Neuronal stem cell (in vitro differentiated cells): ENCODE results near the gene CPSF4.

Experiments
- DNase-seq: peaks from one replicate; pipeline ENCODE4 v3.0.0-alpha.2; 2013; ENCODE audit warnings: low spot score
- H2AFZ ChIP-seq: one replicate; pipeline ENCODE4 v1.6.1; 2013; ENCODE audit warnings: mild to moderate bottlenecking, low read length, inconsistent platforms
- H2AK5ac ChIP-seq: 2 replicates; pipeline ENCODE4 v1.6.1; 2013; ENCODE audit warnings: low read depth, mild to moderate bottlenecking, inconsistent platforms, low read length, moderate library complexity, mixed read lengths
- H2BK120ac ChIP-seq: 2 replicates; pipeline ENCODE4 v1.6.1; 2013; ENCODE audit warnings: low read depth, mild to moderate bottlenecking, inconsistent platforms, low read length, moderate library complexity, mixed read lengths
- H2BK12ac ChIP-seq: one replicate; pipeline ENCODE4 v1.6.1; 2013; ENCODE audit warnings: low read length, inconsistent platforms
- H2BK15ac ChIP-seq: 2 replicates; pipeline ENCODE4 v1.6.1; 2013; ENCODE audit warnings: mild to moderate bottlenecking, low read length, inconsistent platforms, mixed read lengths
- H2BK5ac ChIP-seq: one replicate; pipeline ENCODE4 v1.6.1; 2013; ENCODE audit warnings: inconsistent platforms, mild to moderate bottlenecking, low read length, moderate library complexity
- H3K14ac ChIP-seq: one replicate; pipeline ENCODE4 v1.6.1; 2013; ENCODE audit warnings: low read length, inconsistent platforms
- H3K18ac ChIP-seq: 2 replicates; pipeline ENCODE4 v1.6.1; 2013; ENCODE audit warnings: low read length, inconsistent platforms
- H3K23ac ChIP-seq: 2 replicates; pipeline ENCODE4 v1.6.1; 2013; ENCODE audit warnings: low read depth, mild to moderate bottlenecking, mixed read lengths, low read length, inconsistent platforms; ENCODE audit not compliant: poor library complexity
- H3K27ac ChIP-seq: replicated peaks from 3 replicates; pipeline ENCODE4 v1.5.1; 2013; ENCODE audit warnings: low read length, inconsistent platforms
- H3K27me3 ChIP-seq, 3 experiments: 2 replicates each; pipeline ENCODE4 v1.6.1; 2013; ENCODE audit warnings: low read length in 3 of 3, mild to moderate bottlenecking in 2 of 3, inconsistent platforms in 1 of 3, low read depth in 1 of 3, mixed read lengths in 1 of 3, moderate library complexity in 1 of 3; ENCODE audit not compliant: control insufficient read depth in 3 of 3, insufficient read depth in 3 of 3
- H3K36me3 ChIP-seq, 2 donors: replicated peaks in 1 of 2; 2 replicates each; pipeline ENCODE4 v1.6.1; 2013; ENCODE audit warnings: low read length in 2 of 2; ENCODE audit not compliant: control insufficient read depth in 2 of 2, insufficient read depth in 2 of 2
- H3K4ac ChIP-seq: 2 replicates; pipeline ENCODE4 v1.6.1; 2013; ENCODE audit warnings: inconsistent platforms, mild to moderate bottlenecking, low read length, moderate library complexity
- H3K4me1 ChIP-seq, 2 donors: 1 replicate in 1 of 2; 2 replicates in 1 of 2; pipeline ENCODE4 v1.6.1; 2013; ENCODE audit warnings: low read length in 2 of 2, low read depth in 1 of 2; ENCODE audit not compliant: control insufficient read depth in 2 of 2, insufficient read depth in 1 of 2
- H3K4me2 ChIP-seq: one replicate; pipeline ENCODE4 v1.6.1; 2013; ENCODE audit warnings: mild to moderate bottlenecking, low read length, inconsistent platforms; ENCODE audit not compliant: insufficient read depth, poor library complexity, severe bottlenecking
- H3K4me3 ChIP-seq, 2 donors: 2 replicates each; pipeline ENCODE4 v1.5.1; 2013; ENCODE audit warnings: low read length in 2 of 2, mild to moderate bottlenecking in 2 of 2, inconsistent platforms in 1 of 2, moderate library complexity in 1 of 2
- H3K79me1 ChIP-seq: one replicate; pipeline ENCODE4 v1.6.1; 2013; ENCODE audit warnings: low read depth, mild to moderate bottlenecking, inconsistent platforms, low read length, moderate library complexity
- H3K9ac ChIP-seq: one replicate; pipeline ENCODE4 v1.6.1; 2013; ENCODE audit warnings: mild to moderate bottlenecking, low read depth, low read length, inconsistent platforms; ENCODE audit not compliant: poor library complexity
- H3K9me3 ChIP-seq, 2 donors: replicated peaks in 1 of 2; 2 replicates each; pipeline versions ENCODE3 to v1.6.1; 2013; ENCODE audit warnings: low read length in 2 of 2, mild to moderate bottlenecking in 2 of 2, inconsistent platforms in 1 of 2, low read depth in 1 of 2, mixed read lengths in 1 of 2, moderate library complexity in 1 of 2; ENCODE audit not compliant: control insufficient read depth in 2 of 2, insufficient read depth in 1 of 2
- H4K8ac ChIP-seq: one replicate; pipeline ENCODE4 v1.6.1; 2013; ENCODE audit warnings: low read depth, mild to moderate bottlenecking, inconsistent platforms, low read length, moderate library complexity
- H4K91ac ChIP-seq: one replicate; pipeline ENCODE4 v1.6.1; 2013; ENCODE audit warnings: low read length, low read depth, mild to moderate bottlenecking, inconsistent platforms; ENCODE audit not compliant: poor library complexity
- WGBS, 2 donors: extraction: QIAGEN DNeasy Blood & Tissue Kit; methylation state at CpG; one replicate each; pipeline ENCODE4 v1.1.7; 2013; ENCODE audit warnings: missing lambda C conversion rate in 2 of 2, mixed read lengths in 1 of 2; ENCODE audit not compliant: insufficient read length in 2 of 2, insufficient replicate concordance in 1 of 2; ENCODE audit errors: extremely low coverage in 2 of 2; 5-methylcytosine and 5-hydroxymethylcytosine counted together

The CPSF4 gene

DNA sequence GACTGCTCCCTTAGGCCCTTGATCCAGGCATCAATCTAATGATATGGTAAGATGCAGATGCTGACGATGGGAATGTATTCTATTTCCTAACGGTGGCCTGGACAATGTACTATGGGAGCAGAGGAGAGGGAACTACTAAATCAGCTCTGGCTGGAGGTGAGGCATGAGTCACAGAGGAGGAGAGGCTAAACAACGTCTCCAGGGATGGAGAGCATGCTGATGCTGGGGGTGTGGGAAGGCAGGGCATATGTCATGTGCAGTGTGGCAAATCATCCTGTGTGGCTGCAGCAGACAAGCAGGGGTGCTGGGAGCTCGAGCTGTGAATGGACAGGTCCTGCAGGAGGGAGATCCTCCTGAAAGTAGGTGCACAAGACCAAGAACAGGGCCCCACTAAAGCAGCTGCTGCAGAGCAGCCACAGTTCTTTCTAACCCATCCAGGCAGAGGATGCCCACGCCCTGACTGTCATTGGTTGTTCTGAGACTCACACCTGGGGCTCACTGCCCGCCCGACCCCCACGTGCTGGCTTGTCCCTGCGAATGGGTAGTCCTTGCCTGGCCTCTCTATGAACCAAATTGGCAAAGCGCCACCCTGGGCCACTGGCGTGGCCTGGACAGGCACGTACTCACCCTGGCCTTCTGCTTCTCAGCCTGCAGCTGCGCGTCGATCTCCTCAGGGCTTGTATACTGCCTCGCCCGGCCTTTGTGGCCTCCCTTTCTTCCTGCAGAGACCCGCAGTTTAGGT is 34.3 kb upstream of the CPSF4 start:
- H3K9ac ChIP-seq = peak overlapping the region; percentile 7
- no CpG with 5 or more reads among the region's 18 CpGs for WGBS, 2 donors
- no peak for DNase-seq
- H4K91ac ChIP-seq = no peak overlapping the region
- H3K4ac ChIP-seq = no peak overlapping the region
- no peak overlapping the region for H2BK12ac ChIP-seq
- H2BK15ac ChIP-seq = no peak overlapping the region
- H3K23ac ChIP-seq = no peak overlapping the region
- H3K27ac ChIP-seq = no peak overlapping the region
- peaks cover 15% of the 10 kb centered on the region for H3K79me1 ChIP-seq
- no peak overlapping the region for H3K18ac ChIP-seq
- H3K4me3 ChIP-seq = peak overlapping the region in 1 of 2 donors; percentile 54
- no peak overlapping the region for H3K4me2 ChIP-seq
- H2BK120ac ChIP-seq = no peak overlapping the region
- H3K14ac ChIP-seq = no peak overlapping the region
- H3K9me3 ChIP-seq = no peaks in the 10 kb centered on the region
- H3K27me3 ChIP-seq = no peaks in the 10 kb centered on the region
- H4K8ac ChIP-seq = no peak overlapping the region
- peaks cover 45 to 62% of the 10 kb centered on the region in 2 donors for H3K36me3 ChIP-seq
- no peak overlapping the region for H2AK5ac ChIP-seq
- no peak overlapping the region for H2AFZ ChIP-seq
- no peak overlapping the region for H2BK5ac ChIP-seq
- peaks cover 0 to 10% of the 10 kb centered on the region in 2 donors for H3K4me1 ChIP-seq

DNA sequence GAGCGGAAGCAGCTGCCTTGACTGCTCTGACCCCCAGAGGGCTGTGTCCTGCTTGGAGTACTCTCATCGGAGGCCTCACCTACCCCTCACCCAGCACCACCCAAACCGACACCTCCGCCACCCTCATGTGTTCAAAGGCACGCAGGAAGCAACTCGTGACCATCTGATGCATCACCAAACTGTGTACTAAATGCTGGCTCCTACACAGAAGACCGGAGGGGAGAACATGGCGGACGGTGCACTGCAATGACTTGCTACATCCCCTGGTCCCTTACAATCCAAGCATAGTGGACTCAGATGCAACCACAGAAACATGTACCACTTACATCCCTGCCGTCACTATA is 33.8 kb upstream of the CPSF4 start:
- Histone ChIP-seq H2BK5ac (no peak overlapping the region), H3K4me3 (peak overlapping the region in 1 of 2 donors; percentile 10), H3K18ac (no peak overlapping the region), H3K9ac (peak overlapping the region; percentile 6), H3K79me1 (peaks cover 15% of the 10 kb centered on the region), H3K4ac (no peak overlapping the region), H2BK15ac (no peak overlapping the region), H2BK12ac (no peak overlapping the region), H3K36me3 (peaks cover 40 to 57% of the 10 kb centered on the region in 2 donors), H3K14ac (no peak overlapping the region), H3K23ac (no peak overlapping the region), H3K27me3 (no peaks in the 10 kb centered on the region), H2AFZ (no peak overlapping the region), H4K91ac (no peak overlapping the region), H2BK120ac (no peak overlapping the region), H3K4me2 (no peak overlapping the region), H4K8ac (no peak overlapping the region), H2AK5ac (no peak overlapping the region), H3K4me1 (peaks cover 2 to 13% of the 10 kb centered on the region in 2 donors), H3K9me3 (no peaks in the 10 kb centered on the region), H3K27ac (no peak overlapping the region)
- WGBS, 2 donors = no CpG with 5 or more reads among the region's 10 CpGs
- no peak for DNase-seq

DNA sequence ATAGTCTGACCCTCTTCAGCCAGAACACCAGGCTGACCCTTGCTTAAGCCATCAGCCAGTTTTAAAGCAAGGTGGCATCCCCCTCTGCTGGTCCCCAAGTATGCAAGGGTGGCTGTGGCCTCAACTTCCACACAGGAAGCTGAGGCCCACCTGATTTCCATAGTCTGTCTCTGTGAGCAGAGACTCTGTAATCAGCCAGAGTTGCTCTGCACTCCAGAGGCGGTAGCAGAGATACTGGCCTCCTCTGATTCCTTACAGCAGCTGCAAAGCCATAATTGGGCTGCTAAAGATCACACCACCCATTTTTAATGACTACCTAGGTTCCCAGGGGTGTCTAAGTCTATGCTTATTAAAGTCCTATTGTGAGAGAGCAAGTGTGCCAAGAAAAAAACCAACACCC is 32.2 kb upstream of the CPSF4 start:
- H3K9me3 ChIP-seq = no peaks in the 10 kb centered on the region
- no CpG with 5 or more reads among the region's 1 CpG for WGBS, 2 donors
- H3K4ac ChIP-seq = no peak overlapping the region
- no peak for DNase-seq
- no peaks in the 10 kb centered on the region for H3K27me3 ChIP-seq
- no peak overlapping the region for H3K9ac ChIP-seq
- no peak overlapping the region for H2BK15ac ChIP-seq
- no peak overlapping the region for H2BK5ac ChIP-seq
- H3K4me2 ChIP-seq = no peak overlapping the region
- no peak overlapping the region for H4K91ac ChIP-seq
- H3K18ac ChIP-seq = no peak overlapping the region
- no peak overlapping the region for H2AK5ac ChIP-seq
- H4K8ac ChIP-seq = no peak overlapping the region
- H2BK12ac ChIP-seq = no peak overlapping the region
- H3K23ac ChIP-seq = no peak overlapping the region
- H3K79me1 ChIP-seq = peaks cover 22% of the 10 kb centered on the region
- H2AFZ ChIP-seq = no peak overlapping the region
- peaks cover 32 to 57% of the 10 kb centered on the region in 2 donors for H3K36me3 ChIP-seq
- H3K27ac ChIP-seq = no peak overlapping the region
- H3K4me1 ChIP-seq = peaks cover 2 to 18% of the 10 kb centered on the region in 2 donors
- no peak overlapping the region for H3K14ac ChIP-seq
- peak overlapping the region in 1 of 2 donors; percentile 95 for H3K4me3 ChIP-seq
- no peak overlapping the region for H2BK120ac ChIP-seq

DNA sequence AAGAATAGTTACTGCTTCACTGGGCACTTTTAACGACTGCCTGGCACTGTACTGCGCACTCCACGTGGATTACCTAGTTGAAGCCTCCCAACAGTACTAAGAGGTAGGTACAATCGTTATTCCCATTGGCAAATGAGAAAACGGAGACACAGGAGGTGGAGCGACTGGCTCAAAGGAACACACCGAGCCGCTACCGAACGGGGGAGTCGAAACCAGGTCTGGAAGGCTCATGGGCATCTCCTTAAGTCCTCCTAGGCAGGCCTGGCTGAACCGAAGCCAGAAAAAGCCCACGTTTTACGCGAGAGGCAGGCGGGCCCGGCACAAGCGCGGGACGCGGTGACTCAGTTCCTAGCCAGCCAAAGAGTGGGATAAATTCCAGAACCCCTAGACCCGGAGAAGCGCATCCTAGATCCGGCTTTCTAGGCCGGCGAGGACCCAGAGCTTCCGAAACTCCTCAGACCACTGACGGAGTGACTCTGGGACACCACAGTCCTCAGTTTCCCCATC is 30.8 kb upstream of the CPSF4 start:
- no peak for DNase-seq
- no CpG with 5 or more reads among the region's 28 CpGs for WGBS, 2 donors
- peak overlapping the region; percentile 56 for H3K4me2 ChIP-seq

More for the DNA sequence above, 30.8 kb upstream of the CPSF4 start:
- Histone ChIP-seq H2BK5ac (peak overlapping the region; percentile 79), H2AFZ (peak overlapping the region; percentile 95), H3K4me3 (peak overlapping the region; percentile 95 to 98), H3K4me1 (peaks cover 2 to 18% of the 10 kb centered on the region in 2 donors), H2AK5ac (peak overlapping the region; percentile 38), H3K27ac (peak overlapping the region; percentile 63), H2BK15ac (no peak overlapping the region), H3K9ac (peak overlapping the region; percentile 95), H3K18ac (peak overlapping the region; percentile 96), H3K27me3 (no peaks in the 10 kb centered on the region), H3K4ac (no peak overlapping the region), H2BK120ac (peak overlapping the region; percentile 5), H3K79me1 (peaks cover 22% of the 10 kb centered on the region), H3K9me3 (no peaks in the 10 kb centered on the region), H4K8ac (no peak overlapping the region), H2BK12ac (no peak overlapping the region), H4K91ac (no peak overlapping the region), H3K23ac (peak overlapping the region; percentile 56), H3K14ac (peak overlapping the region; percentile 65), H3K36me3 (peaks cover 30 to 57% of the 10 kb centered on the region in 2 donors)
